ENCODE data around the gene PIGT.

Gene PIGT

GRCh38 chr20:45415822-45416637 lies at the start of gene PIGT:
Gene PIGT, plus strand, starts transcription at chr20:45416141. Its CDS starts 16 bp downstream, at chr20:45416157.
- DNase-seq (ENCODE audit: low read depth in 1 of 2, low spot score in 1 of 2), result peak; percentile 64 to 87

- DNase-seq (ENCODE audit: low read depth in 1 of 2, low spot score in 1 of 2), result no peak
These were observed 49.7 kb upstream of the PIGT start for GRCh38 chr20:45366192-45366591.

DNA sequence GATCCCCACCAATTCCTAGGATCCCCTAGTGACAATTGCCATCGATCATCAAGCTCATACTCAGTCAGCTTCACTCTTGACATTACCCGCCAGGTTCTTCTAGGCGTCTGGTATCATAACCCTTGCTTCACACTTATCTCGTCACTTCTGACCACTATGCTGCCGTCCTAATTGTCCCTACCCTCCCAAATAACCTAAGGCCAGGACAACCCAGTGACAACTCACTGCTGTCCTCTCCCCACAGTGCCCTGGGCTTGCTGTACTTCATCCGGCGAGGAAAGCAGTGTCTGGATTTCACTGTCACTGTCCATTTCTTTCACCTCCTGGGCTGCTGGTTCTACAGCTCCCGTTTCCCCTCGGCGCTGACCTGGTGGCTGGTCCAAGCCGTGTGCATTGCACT lies 49.3 kb upstream of the PIGT start:
- DNase-seq (ENCODE audit: low read depth in 1 of 2, low spot score in 1 of 2), result no peak

- no peak for DNase-seq (ENCODE audit: low read depth in 1 of 2, low spot score in 1 of 2)
These were observed 48.8 kb upstream of the PIGT start for GRCh38 chr20:45367126-45367525.

DNA sequence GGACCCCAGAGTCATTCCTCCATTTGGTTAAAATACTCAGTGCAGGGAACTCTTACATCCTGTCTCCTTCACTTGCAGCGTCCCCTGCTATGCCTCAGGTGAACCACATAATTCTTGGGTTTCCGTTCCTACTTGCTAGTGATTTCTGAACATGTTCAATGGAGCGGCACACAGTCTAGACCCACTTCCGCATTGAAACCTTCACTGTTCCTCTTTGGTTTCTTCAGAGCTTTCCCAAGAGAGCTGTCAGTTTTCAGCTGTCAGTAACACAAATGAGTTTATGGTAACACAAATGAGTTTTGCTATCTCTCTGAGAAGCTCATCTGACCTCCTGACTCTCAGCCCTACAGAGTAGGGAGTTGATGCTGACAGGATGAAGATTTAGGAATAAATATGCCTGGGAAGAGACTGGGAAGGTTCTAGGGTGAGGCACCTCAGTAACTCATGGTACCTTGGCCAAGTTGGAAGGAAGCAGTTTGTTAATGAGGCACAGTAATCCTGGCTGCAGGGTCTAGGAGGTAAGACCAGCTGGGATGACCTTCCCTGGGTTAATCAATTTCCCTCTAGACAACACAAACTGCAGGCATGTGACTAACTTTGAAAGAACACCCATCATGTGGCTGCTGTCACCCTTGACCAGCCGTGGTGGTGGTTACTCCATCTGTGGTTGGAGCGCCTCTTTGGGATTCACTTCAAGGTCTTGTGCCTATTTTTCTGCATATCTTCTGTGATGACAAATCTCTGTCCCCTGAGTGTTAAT lies 47.5 kb upstream of the PIGT start:
- DNase-seq (ENCODE audit: low read depth in 1 of 2, low spot score in 1 of 2), result no peak

DNA sequence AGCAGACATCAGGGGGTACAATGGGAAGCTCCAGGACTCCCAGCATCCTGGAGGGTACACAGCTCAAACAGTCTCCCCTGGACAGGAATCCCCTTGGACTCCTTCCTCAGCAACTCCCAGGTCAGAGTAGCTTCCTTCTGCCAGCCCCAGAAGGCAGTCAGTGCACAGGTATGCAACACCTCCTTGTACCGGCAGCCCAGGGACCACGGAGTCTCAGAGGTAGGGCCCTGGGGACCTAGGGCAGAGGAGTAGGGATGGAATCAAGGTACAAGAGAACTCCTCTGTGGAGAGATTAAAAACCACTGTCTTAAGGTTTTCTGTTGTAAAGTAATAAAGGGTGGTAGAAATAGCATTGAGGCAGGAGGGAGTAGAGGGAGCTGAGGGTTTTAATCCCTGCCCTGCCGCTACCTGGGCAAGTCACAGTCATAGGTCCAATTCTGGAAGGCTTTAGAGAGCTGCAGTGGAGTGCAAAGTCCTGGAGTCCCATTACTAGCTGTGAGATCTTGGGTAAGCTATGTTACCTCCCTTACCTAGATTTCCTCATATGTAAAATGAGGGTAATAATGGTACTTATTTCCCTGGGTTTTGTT lies 45.3 kb upstream of the PIGT start:
- no peak for DNase-seq (ENCODE audit: low read depth in 1 of 2, low spot score in 1 of 2)

GRCh38 chr20:45372241-45372640 lies 43.7 kb upstream of the PIGT start:
- no peak for DNase-seq (ENCODE audit: low read depth in 1 of 2, low spot score in 1 of 2)

GRCh38 chr20:45372646-45373352 lies 43.1 kb upstream of the PIGT start:
- no peak for DNase-seq (ENCODE audit: low read depth in 1 of 2, low spot score in 1 of 2)

DNA sequence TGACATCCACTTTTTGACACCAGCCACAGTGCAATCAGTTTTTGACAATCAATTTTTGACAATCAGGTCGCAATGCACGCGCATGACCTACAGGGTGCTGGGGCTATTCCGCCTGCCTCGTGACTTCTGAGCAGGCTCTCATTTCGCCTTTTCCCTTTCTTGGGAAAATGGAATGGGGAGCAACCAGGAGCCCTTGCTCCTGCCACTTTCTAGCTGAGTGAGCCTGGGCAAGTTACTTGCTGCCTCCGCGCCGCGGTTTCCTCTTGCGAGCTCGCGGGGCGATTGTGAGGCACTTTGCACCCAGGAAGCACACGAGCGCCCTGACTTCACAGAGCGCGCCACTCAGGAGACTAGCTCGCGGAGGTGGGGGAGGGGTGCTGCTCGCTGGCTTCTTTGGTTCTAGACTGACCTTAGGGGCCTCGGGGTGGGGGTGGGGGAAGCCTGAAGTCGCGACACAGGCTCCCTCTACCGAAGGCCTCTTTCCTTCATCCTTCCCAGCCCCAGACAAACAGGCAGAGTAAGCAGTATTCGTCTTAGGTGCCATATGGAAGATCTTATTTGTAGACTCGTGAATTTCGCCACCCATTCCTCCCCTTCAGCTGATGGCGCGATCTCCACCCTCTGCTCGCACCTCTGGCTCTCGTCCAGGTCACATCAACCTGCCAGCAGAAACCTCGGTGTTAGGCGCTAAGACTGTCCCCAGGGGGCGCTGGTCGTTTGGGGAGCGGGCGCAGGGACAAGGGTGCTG lies 42.4 kb upstream of the PIGT start:
- DNase-seq (ENCODE audit: low read depth in 1 of 2, low spot score in 1 of 2), result peak; percentile 82 to 91

DNA sequence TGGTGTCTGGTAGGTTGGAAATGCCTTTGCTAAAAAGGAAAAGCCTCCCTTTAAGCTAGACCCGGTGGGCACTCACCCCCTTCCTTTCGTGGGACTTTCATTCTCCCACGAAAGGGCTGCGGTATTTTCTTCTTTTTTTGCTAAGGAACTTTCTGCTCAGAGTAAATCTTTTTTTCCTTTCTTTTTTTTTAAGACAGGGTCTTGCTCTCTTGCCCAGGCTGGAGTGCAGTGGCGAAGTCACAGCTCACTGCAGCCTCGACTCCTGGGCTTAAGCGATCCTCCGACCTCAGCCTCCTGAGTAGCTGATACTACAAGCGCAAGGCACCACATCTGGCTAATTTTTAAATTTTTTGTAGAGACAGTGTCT lies 41.9 kb upstream of the PIGT start:
- no peak for DNase-seq (ENCODE audit: low read depth in 1 of 2, low spot score in 1 of 2)

DNA sequence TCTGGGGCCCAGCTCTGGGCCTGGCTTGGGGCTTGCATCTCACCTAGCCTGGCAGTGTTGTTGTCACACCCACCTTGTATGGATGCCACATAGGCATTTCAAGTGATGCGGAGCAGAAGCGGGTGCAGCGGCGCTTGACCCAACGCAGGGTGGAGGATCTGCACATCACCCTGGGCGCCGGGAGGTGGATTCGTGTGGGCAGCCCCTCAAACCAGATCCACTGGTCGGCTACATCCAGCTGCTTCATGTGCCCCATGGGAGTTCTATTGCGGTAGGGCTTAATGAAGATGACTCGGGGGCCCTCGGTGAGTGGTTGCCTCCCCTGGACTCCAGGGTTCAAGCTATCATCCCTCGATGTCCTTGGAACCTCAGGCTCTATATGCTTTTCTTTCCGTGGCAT lies 41.0 kb upstream of the PIGT start:
- DNase-seq (ENCODE audit: low read depth in 1 of 2, low spot score in 1 of 2), result no peak

DNA sequence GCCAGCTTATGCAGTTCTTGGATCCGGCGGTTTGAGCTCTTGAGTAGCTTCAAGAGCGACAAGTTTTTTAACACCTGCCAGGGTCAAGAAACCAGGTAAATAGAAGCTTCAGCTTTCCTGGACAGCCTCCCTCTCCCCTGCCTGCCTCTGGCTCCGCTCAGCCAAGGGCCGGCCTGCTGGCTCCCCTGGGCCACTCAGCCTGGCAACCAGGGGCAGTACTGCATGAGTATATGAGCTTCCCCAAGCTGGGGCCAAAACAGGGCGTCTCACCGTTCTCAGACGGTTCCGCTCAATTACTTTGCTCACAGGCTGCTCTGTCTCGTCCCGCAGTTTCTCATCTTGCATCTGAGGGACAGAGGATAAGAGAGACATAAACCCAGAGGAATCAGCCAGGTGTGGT lies 38.7 kb upstream of the PIGT start:
- no peak for DNase-seq (ENCODE audit: low read depth in 1 of 2, low spot score in 1 of 2)

- DNase-seq (ENCODE audit: low read depth in 1 of 2, low spot score in 1 of 2), result no peak
These were observed 37.8 kb upstream of the PIGT start, which contains the start of gene TP53TG5 for GRCh38 chr20:45378191-45378590. Gene TP53TG5, minus strand, starts transcription at chr20:45378325. Its CDS starts 89 bp downstream, at chr20:45378236.

DNA sequence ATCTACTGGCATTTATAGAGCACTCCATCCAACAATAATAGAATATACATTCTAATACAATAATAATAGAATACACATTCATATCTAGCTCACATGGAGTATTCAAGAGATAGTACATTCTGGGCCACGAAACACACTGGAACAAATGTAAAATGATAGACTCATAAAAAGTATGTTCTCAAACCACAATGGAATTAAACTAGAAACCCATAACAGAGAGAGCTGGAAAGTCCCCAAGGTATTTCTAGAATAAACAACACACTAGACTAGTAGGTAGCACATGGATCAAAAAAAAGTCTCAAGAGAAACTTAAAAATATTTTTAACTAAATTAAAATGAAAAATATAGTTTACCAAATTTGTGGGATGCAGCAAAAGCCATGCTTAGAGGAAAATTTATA lies 28.7 kb upstream of the PIGT start:
- DNase-seq (ENCODE audit: low read depth in 1 of 2, low spot score in 1 of 2), result no peak

- DNase-seq (ENCODE audit: low read depth in 1 of 2, low spot score in 1 of 2), result no peak
These were observed 25.0 kb upstream of the PIGT start for GRCh38 chr20:45390931-45391330.

GRCh38 chr20:45391559-45391958 lies 24.4 kb upstream of the PIGT start:
- no peak for DNase-seq (ENCODE audit: low read depth in 1 of 2, low spot score in 1 of 2)

DNA sequence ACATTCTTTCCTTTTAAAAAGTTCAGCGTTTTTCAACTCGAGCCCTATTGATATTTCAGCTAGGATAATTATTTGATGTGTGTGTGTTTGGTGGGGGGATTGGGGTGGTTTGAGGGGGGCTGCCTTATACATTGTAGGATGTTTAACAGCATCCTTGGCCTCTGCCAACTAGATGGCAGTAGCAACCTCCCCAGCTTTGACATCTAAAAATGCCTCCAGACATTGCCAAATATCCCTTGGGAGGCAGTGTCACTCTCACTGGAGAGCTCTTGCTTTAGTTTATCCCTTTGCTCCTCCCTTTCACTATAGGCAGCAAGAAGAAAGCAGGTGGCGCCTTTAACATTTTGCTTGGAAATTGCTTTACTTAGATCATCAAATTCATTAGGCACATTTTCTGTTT lies 23.2 kb upstream of the PIGT start:
- DNase-seq (ENCODE audit: low read depth in 1 of 2, low spot score in 1 of 2), result no peak

DNA sequence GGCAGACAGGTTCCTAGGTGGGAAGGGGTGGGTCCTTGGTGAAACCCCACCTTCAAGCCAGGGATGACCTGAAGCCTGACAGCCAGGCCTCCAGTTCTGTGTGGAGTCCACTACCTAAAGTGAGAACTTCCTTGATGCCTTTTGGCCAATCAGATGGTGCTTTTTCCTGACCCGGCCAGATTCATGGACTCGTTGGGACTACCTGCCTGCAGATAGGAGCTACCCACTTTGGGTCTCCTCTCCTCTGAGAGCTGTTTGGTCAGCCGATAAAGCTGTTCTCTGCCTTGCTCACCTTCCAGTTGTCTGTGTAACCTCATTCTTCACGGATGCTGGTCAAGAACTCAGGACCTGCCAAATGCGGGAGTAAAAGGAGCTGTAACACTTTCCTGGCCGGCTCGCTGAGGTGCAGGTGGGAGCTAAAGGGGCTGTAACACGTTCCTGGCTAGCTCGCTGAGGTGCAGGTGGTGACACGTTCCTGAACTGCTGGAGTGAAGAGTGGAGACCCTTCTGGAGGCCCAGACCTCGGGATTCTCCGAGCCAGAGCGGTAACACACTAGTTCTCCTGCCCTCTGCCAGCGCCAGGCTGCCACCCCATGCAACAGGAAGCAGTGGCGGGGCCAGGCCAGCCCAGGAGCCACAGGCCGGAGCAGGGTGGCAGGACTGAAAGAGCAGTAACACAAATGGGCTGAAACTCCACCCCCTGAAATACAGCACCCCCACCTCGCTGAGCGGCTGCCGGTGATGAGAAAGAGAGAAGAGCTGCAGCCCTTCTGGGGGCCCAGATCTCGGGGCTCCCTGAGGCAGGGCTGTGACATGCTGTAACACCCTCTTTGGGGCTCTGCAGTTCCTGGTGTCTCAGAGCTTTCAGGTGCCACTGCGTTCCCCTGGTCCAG lies 21.5 kb upstream of the PIGT start:
- DNase-seq (ENCODE audit: low read depth in 1 of 2, low spot score in 1 of 2), result no peak

- DNase-seq (ENCODE audit: low read depth in 1 of 2, low spot score in 1 of 2), result no peak
These were observed 20.9 kb upstream of the PIGT start for GRCh38 chr20:45395114-45395415.

DNA sequence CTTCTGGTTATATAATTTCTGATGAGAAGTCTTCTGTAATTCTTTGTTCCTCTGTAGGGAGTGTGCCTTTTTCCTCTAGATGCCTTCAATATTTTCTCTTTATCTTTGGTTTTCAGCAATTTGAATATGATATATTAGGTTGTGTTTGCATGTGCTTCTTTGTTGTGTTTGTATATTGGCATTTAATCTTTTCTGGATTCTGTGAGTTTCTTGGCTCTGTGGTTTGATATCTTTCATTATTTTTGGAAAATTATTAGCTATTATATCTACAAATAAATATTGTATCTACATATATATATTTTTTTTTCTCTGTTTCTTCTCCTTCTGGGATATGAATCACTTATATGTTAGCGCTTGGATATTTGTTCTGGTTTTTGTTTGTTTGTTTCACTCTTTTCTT lies 16.9 kb upstream of the PIGT start:
- no peak for DNase-seq (ENCODE audit: low read depth in 1 of 2, low spot score in 1 of 2)
